Bronchial epithelial cell (primary cell): Measurements from ENCODE around the gene POU2AF1. TPM values are rescaled to one million over a fixed set of nuclear protein-coding genes. Genes with fewer than 3 reads are reported as not detected.

Experiments used
- DNase-seq: peaks from one replicate; pipeline ENCODE4 v3.0.0-alpha.2; 2010; ENCODE audit warnings: low read depth
- FAIRE-seq: peaks from 2 replicates; lab custom pipeline; 2011; peaks lifted over from hg19 to GRCh38; lab: Jason Lieb, UNC
- H3K27me3 ChIP-seq: 2 replicates; pipeline ENCODE4 v1.5.1; 2011; ENCODE audit warnings: low read length; ENCODE audit not compliant: control insufficient read depth, insufficient read depth
- H3K36me3 ChIP-seq: 2 replicates; pipeline ENCODE4 v1.5.1; 2011; ENCODE audit warnings: low read length; ENCODE audit not compliant: control insufficient read depth, insufficient read depth
- H3K4me3 ChIP-seq: 2 replicates; pipeline ENCODE4 v1.5.1; 2011; ENCODE audit warnings: mild to moderate bottlenecking, low read depth, low read length, control low read depth
- CTCF ChIP-seq: IDR thresholded peaks from 2 replicates; pipeline ENCODE4 v1.5.1; 2011; ENCODE audit warnings: mild to moderate bottlenecking, moderate library complexity, low read length, control low read depth, inconsistent platforms; ENCODE audit not compliant: insufficient read depth, severe bottlenecking
- total RNA-seq: library from RNA; depleted of rRNA; stranded (reverse); fragments of >200 nt; gene quantifications from 2 replicates; pipeline ENCODE4 v1.2.1, GENCODE V29; 2014

Gene POU2AF1
- total RNA-seq, 1 donor from 2014 or later: not detected

- no peak for FAIRE-seq
- TF ChIP-seq CTCF: no peak
- no peak for DNase-seq
- Histone ChIP-seq H3K27me3 (peaks cover 3% of the 10 kb centered on the region), H3K36me3 (no peaks in the 10 kb centered on the region), H3K4me3 (no peak overlapping the region)
Observed at GRCh38 chr11:111393585-111393984, 14.5 kb upstream of the POU2AF1 start.

GRCh38 chr11:111393096-111393495 is 14.0 kb upstream of the POU2AF1 start:
- FAIRE-seq (no peak), DNase-seq (peak; percentile 43)
- Histone ChIP-seq H3K27me3 (peaks cover 3% of the 10 kb centered on the region), H3K4me3 (no peak overlapping the region), H3K36me3 (no peaks in the 10 kb centered on the region)
- no peak for TF ChIP-seq CTCF

- Histone ChIP-seq H3K27me3 (peaks cover 3% of the 10 kb centered on the region), H3K4me3 (no peak overlapping the region), H3K36me3 (no peaks in the 10 kb centered on the region)
- TF ChIP-seq CTCF: no peak
- no peak for DNase-seq
- no peak for FAIRE-seq
Observed at GRCh38 chr11:111392552-111392951, 13.5 kb upstream of the POU2AF1 start.

- no peak for TF ChIP-seq CTCF
- no peak for FAIRE-seq
- H3K4me3 ChIP-seq: no peak overlapping the region
Observed at GRCh38 chr11:111391328-111392124, 12.5 kb upstream of the POU2AF1 start.

GRCh38 chr11:111388842-111389241 is 9.8 kb upstream of the POU2AF1 start:
- FAIRE-seq (no peak), DNase-seq (peak; percentile 49)
- no peak for TF ChIP-seq CTCF
- no peaks in the 10 kb centered on the region for H3K27me3 ChIP-seq
- no peaks in the 10 kb centered on the region for H3K36me3 ChIP-seq
- no peak overlapping the region for H3K4me3 ChIP-seq

More at GRCh38 chr11:111391328-111392124, 12.5 kb upstream of the POU2AF1 start:
- H3K36me3 ChIP-seq: no peaks in the 10 kb centered on the region
- DNase-seq: no peak
- H3K27me3 ChIP-seq: peaks cover 3% of the 10 kb centered on the region
